HepG2 (cell line): ENCODE measurements around the gene LYZL1. TPM values are rescaled to one million over a fixed set of nuclear protein-coding genes. Genes with fewer than 3 reads are reported as not detected.

Experiments used
- ATM ChIP-seq: fragments of 450-650 bp; IDR thresholded peaks from 2 replicates; pipeline ENCODE4 v1.7.1; 2017; ENCODE audit warnings: mild to moderate bottlenecking, borderline replicate concordance
- ERF ChIP-seq: IDR thresholded peaks from 2 replicates; pipeline ENCODE4 v1.6.1; 2018; ENCODE audit warnings: missing biosample characterization, missing genetic modification reagents
- HNF4A ChIP-seq: sonication (generic); formaldehyde crosslinking; IDR thresholded peaks from 2 replicates; pipeline ENCODE4 v1.4.0; 2020; ENCODE audit warnings: missing genetic modification reagents
- IRF2 ChIP-seq: IDR thresholded peaks from 2 replicates; pipeline ENCODE4 v1.6.1; 2018; ENCODE audit warnings: missing genetic modification reagents, missing compliant biosample characterization
- NR2F2 ChIP-seq: IDR thresholded peaks from 2 replicates; pipeline ENCODE4 v1.6.1; 2012; ENCODE audit warnings: low read depth, inconsistent platforms, borderline replicate concordance
- SALL1 ChIP-seq: sonication (generic); formaldehyde crosslinking; IDR thresholded peaks from 2 replicates; pipeline ENCODE4 v1.8.0; 2022; ENCODE audit warnings: mild to moderate bottlenecking, missing genetic modification reagents
- SOX6 ChIP-seq, 2 experiments: fragments of 450-650 bp in 1 of 2; sonication (generic) in 1 of 2; formaldehyde crosslinking in 1 of 2; IDR thresholded peaks; 2 replicates each; pipeline versions ENCODE4 v1.4.0 to v1.6.1; 2017 to 2020; ENCODE audit warnings: antibody characterized with exemption in 1 of 2, mild to moderate bottlenecking in 1 of 2, missing genetic modification reagents in 1 of 2
- SPEN ChIP-seq: sonication (generic); formaldehyde crosslinking; IDR thresholded peaks from 2 replicates; pipeline ENCODE4 v1.5.1; 2020; ENCODE audit warnings: low read depth, mild to moderate bottlenecking, missing genetic modification reagents
- TCF7L2 ChIP-seq: IDR thresholded peaks from 2 replicates; pipeline ENCODE4 v1.6.1; 2011; ENCODE audit warnings: mild to moderate bottlenecking, low read depth, low read length, moderate library complexity
- ZNF24 ChIP-seq: fragments of 450-650 bp; IDR thresholded peaks from 2 replicates; pipeline ENCODE4 v1.6.1; 2017; ENCODE audit warnings: antibody characterized with exemption, mild to moderate bottlenecking
- ZNF614 ChIP-seq: IDR thresholded peaks from 2 replicates; pipeline ENCODE4 v1.6.1; 2018; ENCODE audit warnings: missing biosample characterization, missing genetic modification reagents, inconsistent platforms, borderline replicate concordance
- polyA plus RNA-seq, 8 experiments: library from polyadenylated mRNA; depleted of rRNA in 3 of 8; stranded (reverse) in 7 of 8; unstranded in 1 of 8; fragments of >200 nt; fragmentation: Illumina TruSeq in 4 of 8; extraction: Trizol in 4 of 8; gene quantifications; 2 replicates each; pipeline versions ENCODE4 v1.2.1 to v1.2.3, GENCODE V29; 2011 to 2016; ENCODE audit warnings: low read depth in 4 of 8, missing spikeins in 1 of 8, mixed read lengths in 1 of 8; ENCODE audit not compliant: insufficient read depth in 1 of 8
- total RNA-seq, 5 experiments: library from RNA; depleted of rRNA; stranded (reverse); fragments of >200 nt; fragmentation: Illumina TruSeq; extraction: Trizol; gene quantifications; 2 replicates each; pipeline ENCODE4 v1.2.3, GENCODE V29; 2016; ENCODE audit warnings: low read depth in 1 of 5
- TF ChIP-seq, protein P1 (sequence below): sonication (generic); formaldehyde crosslinking; IDR thresholded peaks from one replicate; pipeline ENCODE4 v1.5.1; 2020; ENCODE audit warnings: mild to moderate bottlenecking, missing genetic modification reagents; ENCODE audit errors: not compliant biosample characterization
- TF ChIP-seq, protein P2 (sequence below): sonication (generic); formaldehyde crosslinking; IDR thresholded peaks from 2 replicates; pipeline ENCODE4 v1.5.0; 2020; ENCODE audit warnings: mild to moderate bottlenecking, missing genetic modification reagents, borderline replicate concordance

LYZL1 gene
- total and polyA plus RNA-seq, 2 of the 13 experiments (the other 11 are each of a cell fraction or from before 2014, with no cell fraction given), result not detected

DNA sequence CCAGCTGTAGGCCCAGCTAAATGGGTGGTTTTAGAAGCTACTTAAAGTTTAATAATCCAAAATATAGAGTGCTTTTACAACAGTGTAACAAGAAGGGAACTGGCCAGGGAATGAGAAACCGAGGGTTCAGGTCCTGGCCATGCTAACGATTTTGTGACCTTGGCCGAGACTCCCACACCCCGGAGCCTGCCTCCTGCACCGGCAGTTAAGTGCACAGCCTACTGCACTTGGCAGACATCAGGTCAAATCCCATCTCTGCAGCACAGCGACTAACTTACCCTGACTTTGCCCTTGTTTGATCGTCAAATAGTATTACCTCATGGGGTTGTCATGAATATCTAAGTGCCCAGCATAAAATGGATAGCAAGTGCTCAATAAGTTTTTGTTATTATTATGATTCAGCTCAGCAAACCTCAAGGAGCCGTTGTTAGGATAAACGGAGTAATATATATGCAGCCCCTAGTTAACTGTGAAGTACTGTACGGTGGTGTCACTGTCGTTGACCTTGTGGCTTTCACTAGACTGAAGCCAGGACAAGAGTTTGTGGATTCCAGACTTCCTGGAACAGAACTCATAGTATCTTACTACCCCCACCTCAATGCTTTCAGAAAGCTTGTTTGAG is 35.5 kb downstream of the LYZL1 start (continued):
- TF ChIP-seq, protein P1, sequence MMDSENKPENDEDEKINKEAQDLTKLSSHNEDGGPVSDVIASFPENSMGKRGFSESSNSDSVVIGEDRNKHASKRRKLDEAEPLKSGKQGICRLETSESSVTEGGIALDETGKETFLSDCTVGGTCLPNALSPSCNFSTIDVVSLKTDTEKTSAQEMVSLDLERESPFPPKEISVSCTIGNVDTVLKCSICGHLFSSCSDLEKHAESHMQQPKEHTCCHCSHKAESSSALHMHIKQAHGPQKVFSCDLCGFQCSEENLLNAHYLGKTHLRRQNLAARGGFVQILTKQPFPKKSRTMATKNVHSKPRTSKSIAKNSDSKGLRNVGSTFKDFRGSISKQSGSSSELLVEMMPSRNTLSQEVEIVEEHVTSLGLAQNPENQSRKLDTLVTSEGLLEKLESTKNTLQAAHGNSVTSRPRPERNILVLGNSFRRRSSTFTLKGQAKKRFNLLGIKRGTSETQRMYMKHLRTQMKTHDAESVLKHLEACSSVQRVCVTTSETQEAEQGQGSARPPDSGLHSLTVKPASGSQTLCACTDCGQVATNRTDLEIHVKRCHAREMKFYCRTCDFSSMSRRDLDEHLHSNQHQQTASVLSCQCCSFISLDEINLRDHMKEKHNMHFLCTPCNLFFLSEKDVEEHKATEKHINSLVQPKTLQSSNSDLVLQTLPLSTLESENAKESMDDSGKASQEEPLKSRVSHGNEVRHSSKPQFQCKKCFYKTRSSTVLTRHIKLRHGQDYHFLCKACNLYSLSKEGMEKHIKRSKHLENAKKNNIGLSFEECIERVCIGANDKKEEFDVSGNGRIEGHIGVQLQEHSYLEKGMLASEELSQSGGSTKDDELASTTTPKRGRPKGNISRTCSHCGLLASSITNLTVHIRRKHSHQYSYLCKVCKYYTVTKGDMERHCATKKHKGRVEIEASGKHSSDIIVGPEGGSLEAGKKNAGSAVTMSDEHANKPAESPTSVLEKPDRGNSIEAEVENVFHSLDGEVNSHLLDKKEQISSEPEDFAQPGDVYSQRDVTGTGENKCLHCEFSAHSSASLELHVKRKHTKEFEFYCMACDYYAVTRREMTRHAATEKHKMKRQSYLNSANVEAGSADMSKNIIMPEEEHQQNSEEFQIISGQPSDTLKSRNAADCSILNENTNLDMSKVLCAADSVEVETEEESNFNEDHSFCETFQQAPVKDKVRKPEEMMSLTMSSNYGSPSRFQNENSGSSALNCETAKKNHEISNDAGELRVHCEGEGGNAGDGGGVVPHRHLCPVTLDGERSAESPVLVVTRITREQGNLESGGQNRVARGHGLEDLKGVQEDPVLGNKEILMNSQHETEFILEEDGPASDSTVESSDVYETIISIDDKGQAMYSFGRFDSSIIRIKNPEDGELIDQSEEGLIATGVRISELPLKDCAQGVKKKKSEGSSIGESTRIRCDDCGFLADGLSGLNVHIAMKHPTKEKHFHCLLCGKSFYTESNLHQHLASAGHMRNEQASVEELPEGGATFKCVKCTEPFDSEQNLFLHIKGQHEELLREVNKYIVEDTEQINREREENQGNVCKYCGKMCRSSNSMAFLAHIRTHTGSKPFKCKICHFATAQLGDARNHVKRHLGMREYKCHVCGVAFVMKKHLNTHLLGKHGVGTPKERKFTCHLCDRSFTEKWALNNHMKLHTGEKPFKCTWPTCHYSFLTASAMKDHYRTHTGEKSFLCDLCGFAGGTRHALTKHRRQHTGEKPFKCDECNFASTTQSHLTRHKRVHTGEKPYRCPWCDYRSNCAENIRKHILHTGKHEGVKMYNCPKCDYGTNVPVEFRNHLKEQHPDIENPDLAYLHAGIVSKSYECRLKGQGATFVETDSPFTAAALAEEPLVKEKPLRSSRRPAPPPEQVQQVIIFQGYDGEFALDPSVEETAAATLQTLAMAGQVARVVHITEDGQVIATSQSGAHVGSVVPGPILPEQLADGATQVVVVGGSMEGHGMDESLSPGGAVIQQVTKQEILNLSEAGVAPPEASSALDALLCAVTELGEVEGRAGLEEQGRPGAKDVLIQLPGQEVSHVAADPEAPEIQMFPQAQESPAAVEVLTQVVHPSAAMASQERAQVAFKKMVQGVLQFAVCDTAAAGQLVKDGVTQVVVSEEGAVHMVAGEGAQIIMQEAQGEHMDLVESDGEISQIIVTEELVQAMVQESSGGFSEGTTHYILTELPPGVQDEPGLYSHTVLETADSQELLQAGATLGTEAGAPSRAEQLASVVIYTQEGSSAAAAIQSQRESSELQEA (CRISPR knock-in tag), result no peak
- TF ChIP-seq HNF4A (CRISPR knock-in tag) (peak; percentile 50), SPEN (CRISPR knock-in tag) (peak; percentile 21; the same call in 1 of the 2 replicates), ZNF24 (no peak), TCF7L2 (no peak), SALL1 (CRISPR knock-in tag) (peak; percentile 63), NR2F2 (0 out of 2 replicates have a peak, but pooled peaks have one; percentile 16), ATM (no peak), ERF (CRISPR knock-in tag) (0 out of 2 replicates have a peak, but pooled peaks have one; percentile 24), ZNF614 (CRISPR knock-in tag) (peak; percentile 13; the same call in 1 of the 2 replicates), IRF2 (CRISPR knock-in tag) (peak; percentile 18; the same call in 1 of the 2 replicates), SOX6 (IDR thresholded peaks at IDR 0.05) (no peak), SOX6 (CRISPR knock-in tag; IDR thresholded peaks at IDR 0.05) (peak; percentile 43; the same call in 1 of the 2 replicates)
- TF ChIP-seq, protein P2, sequence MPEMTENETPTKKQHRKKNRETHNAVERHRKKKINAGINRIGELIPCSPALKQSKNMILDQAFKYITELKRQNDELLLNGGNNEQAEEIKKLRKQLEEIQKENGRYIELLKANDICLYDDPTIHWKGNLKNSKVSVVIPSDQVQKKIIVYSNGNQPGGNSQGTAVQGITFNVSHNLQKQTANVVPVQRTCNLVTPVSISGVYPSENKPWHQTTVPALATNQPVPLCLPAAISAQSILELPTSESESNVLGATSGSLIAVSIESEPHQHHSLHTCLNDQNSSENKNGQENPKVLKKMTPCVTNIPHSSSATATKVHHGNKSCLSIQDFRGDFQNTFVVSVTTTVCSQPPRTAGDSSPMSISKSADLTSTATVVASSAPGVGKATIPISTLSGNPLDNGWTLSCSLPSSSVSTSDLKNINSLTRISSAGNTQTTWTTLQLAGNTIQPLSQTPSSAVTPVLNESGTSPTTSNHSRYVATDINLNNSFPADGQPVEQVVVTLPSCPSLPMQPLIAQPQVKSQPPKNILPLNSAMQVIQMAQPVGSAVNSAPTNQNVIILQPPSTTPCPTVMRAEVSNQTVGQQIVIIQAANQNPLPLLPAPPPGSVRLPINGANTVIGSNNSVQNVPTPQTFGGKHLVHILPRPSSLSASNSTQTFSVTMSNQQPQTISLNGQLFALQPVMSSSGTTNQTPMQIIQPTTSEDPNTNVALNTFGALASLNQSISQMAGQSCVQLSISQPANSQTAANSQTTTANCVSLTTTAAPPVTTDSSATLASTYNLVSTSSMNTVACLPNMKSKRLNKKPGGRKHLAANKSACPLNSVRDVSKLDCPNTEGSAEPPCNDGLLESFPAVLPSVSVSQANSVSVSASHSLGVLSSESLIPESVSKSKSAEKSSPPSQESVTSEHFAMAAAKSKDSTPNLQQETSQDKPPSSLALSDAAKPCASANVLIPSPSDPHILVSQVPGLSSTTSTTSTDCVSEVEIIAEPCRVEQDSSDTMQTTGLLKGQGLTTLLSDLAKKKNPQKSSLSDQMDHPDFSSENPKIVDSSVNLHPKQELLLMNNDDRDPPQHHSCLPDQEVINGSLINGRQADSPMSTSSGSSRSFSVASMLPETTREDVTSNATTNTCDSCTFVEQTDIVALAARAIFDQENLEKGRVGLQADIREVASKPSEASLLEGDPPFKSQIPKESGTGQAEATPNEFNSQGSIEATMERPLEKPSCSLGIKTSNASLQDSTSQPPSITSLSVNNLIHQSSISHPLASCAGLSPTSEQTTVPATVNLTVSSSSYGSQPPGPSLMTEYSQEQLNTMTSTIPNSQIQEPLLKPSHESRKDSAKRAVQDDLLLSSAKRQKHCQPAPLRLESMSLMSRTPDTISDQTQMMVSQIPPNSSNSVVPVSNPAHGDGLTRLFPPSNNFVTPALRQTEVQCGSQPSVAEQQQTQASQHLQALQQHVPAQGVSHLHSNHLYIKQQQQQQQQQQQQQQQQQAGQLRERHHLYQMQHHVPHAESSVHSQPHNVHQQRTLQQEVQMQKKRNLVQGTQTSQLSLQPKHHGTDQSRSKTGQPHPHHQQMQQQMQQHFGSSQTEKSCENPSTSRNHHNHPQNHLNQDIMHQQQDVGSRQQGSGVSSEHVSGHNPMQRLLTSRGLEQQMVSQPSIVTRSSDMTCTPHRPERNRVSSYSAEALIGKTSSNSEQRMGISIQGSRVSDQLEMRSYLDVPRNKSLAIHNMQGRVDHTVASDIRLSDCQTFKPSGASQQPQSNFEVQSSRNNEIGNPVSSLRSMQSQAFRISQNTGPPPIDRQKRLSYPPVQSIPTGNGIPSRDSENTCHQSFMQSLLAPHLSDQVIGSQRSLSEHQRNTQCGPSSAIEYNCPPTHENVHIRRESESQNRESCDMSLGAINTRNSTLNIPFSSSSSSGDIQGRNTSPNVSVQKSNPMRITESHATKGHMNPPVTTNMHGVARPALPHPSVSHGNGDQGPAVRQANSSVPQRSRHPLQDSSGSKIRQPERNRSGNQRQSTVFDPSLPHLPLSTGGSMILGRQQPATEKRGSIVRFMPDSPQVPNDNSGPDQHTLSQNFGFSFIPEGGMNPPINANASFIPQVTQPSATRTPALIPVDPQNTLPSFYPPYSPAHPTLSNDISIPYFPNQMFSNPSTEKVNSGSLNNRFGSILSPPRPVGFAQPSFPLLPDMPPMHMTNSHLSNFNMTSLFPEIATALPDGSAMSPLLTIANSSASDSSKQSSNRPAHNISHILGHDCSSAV (CRISPR knock-in tag), result no peak
